Lower leg skin (tissue), 4 donors: ENCODE measurements around the gene HNRNPC. TPM values are rescaled to one million over a fixed set of nuclear protein-coding genes. Genes with fewer than 3 reads are reported as not detected.

Source experiments
- DNase-seq, 2 donors: peaks; one replicate each; pipeline ENCODE4 v3.0.0-alpha.2; 2019; ENCODE audit warnings: low spot score in 2 of 2
- H3K4me3 ChIP-seq: fragments of 200-600 bp; sonication (generic); 2 replicates; pipeline ENCODE4 v1.5.1; 2017; ENCODE audit warnings: mild to moderate bottlenecking, low read depth; ENCODE audit not compliant: poor library complexity, severe bottlenecking
- CTCF ChIP-seq, 3 donors: fragments of 450-650 bp; IDR thresholded peaks; one replicate each; pipeline ENCODE4 v1.5.1; 2016; ENCODE audit warnings: antibody characterized with exemption in 3 of 3, mild to moderate bottlenecking in 3 of 3, moderate library complexity in 2 of 3
- POLR2A ChIP-seq, 2 donors: fragments of 450-650 bp; IDR thresholded peaks; one replicate each; pipeline ENCODE4 v1.6.1; 2016 to 2017; ENCODE audit warnings: antibody characterized with exemption in 2 of 2, mild to moderate bottlenecking in 1 of 2, moderate library complexity in 1 of 2
- WGBS, 2 donors: methylation state at CpG; one replicate each; pipeline ENCODE4 v1.1.5; 2018; 5-methylcytosine and 5-hydroxymethylcytosine counted together
- intact Hi-C: fragments of 100-400 bp; cut with DNase I; formaldehyde crosslinking; loops from one replicate; pipeline ENCODE4 v1.15.0; 2023; ENCODE audit warnings: low total_unique reads
- total RNA-seq, 4 donors: library from RNA; depleted of rRNA; stranded (reverse); fragments of >200 nt; gene quantifications; one replicate each; pipeline ENCODE4 v1.1.0, GENCODE V29; 2016

HNRNPC gene
- total RNA-seq, 4 donors from 2014 or later: 312 to 425 (median 376) TPM

GRCh38 chr14:21205026-21205677, 64.1 kb downstream of the HNRNPC start:
- intact Hi-C loops: no loop called here
- no peak overlapping the region for H3K4me3 ChIP-seq
- WGBS, 2 donors: 83 to 84% methylated on average over 4 of the region's 4 CpGs
- no peak for DNase-seq
- TF ChIP-seq POLR2A (IDR thresholded peaks at IDR 0.05): no peak
- TF ChIP-seq CTCF (IDR thresholded peaks at IDR 0.05): no peak

GRCh38 chr14:21204167-21205025, 64.8 kb downstream of the HNRNPC start:
- WGBS, 2 donors: 87 to 89% methylated on average over 8 of the region's 8 CpGs
- TF ChIP-seq CTCF (IDR thresholded peaks at IDR 0.05) (no peak), POLR2A (IDR thresholded peaks at IDR 0.05) (no peak)
- intact Hi-C loops: no loop called here
- no peak for DNase-seq
- H3K4me3 ChIP-seq: no peak overlapping the region

- WGBS, 2 donors: 82% methylated on average over 8 of the region's 8 CpGs
These were observed 65.6 kb downstream of the HNRNPC start for GRCh38 chr14:21203470-21204166.

GRCh38 chr14:21202463-21203358, 66.5 kb downstream of the HNRNPC start:
- H3K4me3 ChIP-seq: no peak overlapping the region
- intact Hi-C loops: no loop called here
- WGBS, 2 donors: 92% methylated on average over 4 of the region's 4 CpGs
- no peak for DNase-seq
- TF ChIP-seq CTCF (IDR thresholded peaks at IDR 0.05) (no peak), POLR2A (IDR thresholded peaks at IDR 0.05) (no peak)

More at GRCh38 chr14:21203470-21204166, 65.6 kb downstream of the HNRNPC start:
- TF ChIP-seq CTCF (IDR thresholded peaks at IDR 0.05) (no peak), POLR2A (IDR thresholded peaks at IDR 0.05) (no peak)
- no peak overlapping the region for H3K4me3 ChIP-seq
- no peak for DNase-seq
- intact Hi-C loops: no loop called here
